ENCODE measurements around the gene FRRS1. TPM values are rescaled to one million over a fixed set of nuclear protein-coding genes. Genes with fewer than 3 reads are reported as not detected.
A peak's percentile ranks its signal among the peaks of the same experiment; 100 is the strongest.

Gene FRRS1
- polyA plus RNA-seq, 3 donors, result 0.61 to 2.1 (median 2.1) TPM

DNA sequence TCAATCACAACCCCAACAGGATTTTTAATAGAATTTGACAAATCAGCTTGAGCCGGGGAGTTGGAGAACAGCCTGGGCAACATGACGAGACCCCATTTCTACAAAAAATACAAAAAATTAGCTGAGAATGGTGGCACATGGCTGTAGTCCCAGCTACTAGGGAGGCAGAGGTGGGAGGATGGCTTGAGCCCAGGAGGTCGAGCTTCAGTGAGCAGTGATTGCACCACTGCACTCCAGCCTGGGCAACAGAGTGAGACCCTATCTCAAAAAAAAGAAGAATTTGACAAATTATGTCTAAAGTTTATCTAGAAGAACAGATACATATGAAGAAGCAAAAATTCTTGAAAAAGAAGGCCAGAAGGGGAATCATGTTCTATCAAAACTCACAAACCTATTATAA, 43.2 kb downstream of the FRRS1 start:
- Mint-ChIP-seq H3K4me3 (no peak overlapping the region), H3K27ac (no peak overlapping the region), H3K9me3 (peaks cover 0 to 3% (median 0%) of the 10 kb centered on the region in 7 donors), H3K27me3 (ENCODE audit: low read depth in 3 of 3) (peaks cover 0 to 1% (median 0%) of the 10 kb centered on the region in 3 donors), H3K4me1 (peaks cover 13% of the 10 kb centered on the region), H3K36me3 (peaks cover 24 to 34% of the 10 kb centered on the region in 2 donors)
- H4K20me1 ChIP-seq (ENCODE audit: insufficient read depth, low read length), result no peaks in the 10 kb centered on the region
- no peak overlapping the region for H2AFZ ChIP-seq (ENCODE audit: insufficient read depth, low read depth, low read length, poor library complexity, severe bottlenecking)
- no peaks in the 10 kb centered on the region for H3K79me2 ChIP-seq (ENCODE audit: insufficient read depth, low read length)
- H3K4me1 ChIP-seq (ENCODE audit: control insufficient read depth in 1 of 2, insufficient read depth in 2 of 2, low read length in 2 of 2), result peaks cover 3 to 6% of the 10 kb centered on the region in 2 donors
- WGBS (ENCODE audit: insufficient coverage), result no CpG with 5 or more reads among the region's 3 CpGs
- no peaks in the 10 kb centered on the region for H3K27me3 ChIP-seq (ENCODE audit: control insufficient read depth in 2 of 2, insufficient read depth in 2 of 2, low read length in 2 of 2)
- H3K36me3 ChIP-seq (replicated peaks in 1 of 2; ENCODE audit: control insufficient read depth in 1 of 2, insufficient read depth in 2 of 2, low read length in 2 of 2), result peaks cover 10 to 17% of the 10 kb centered on the region in 2 donors
- no peak overlapping the region for H3K4me3 ChIP-seq (replicated peaks in 1 of 3; ENCODE audit: low read depth in 2 of 3, low read length in 3 of 3)
- no peaks in the 10 kb centered on the region for H3K9me3 ChIP-seq (replicated peaks in 1 of 2; ENCODE audit: control insufficient read depth in 1 of 2, insufficient read depth in 1 of 2, low read length in 2 of 2)
- no peak for DNase-seq
- intact Hi-C loops (cut with micrococcal nuclease), result no loop called here
- TF ChIP-seq, protein P1, sequence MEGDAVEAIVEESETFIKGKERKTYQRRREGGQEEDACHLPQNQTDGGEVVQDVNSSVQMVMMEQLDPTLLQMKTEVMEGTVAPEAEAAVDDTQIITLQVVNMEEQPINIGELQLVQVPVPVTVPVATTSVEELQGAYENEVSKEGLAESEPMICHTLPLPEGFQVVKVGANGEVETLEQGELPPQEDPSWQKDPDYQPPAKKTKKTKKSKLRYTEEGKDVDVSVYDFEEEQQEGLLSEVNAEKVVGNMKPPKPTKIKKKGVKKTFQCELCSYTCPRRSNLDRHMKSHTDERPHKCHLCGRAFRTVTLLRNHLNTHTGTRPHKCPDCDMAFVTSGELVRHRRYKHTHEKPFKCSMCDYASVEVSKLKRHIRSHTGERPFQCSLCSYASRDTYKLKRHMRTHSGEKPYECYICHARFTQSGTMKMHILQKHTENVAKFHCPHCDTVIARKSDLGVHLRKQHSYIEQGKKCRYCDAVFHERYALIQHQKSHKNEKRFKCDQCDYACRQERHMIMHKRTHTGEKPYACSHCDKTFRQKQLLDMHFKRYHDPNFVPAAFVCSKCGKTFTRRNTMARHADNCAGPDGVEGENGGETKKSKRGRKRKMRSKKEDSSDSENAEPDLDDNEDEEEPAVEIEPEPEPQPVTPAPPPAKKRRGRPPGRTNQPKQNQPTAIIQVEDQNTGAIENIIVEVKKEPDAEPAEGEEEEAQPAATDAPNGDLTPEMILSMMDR (IDR thresholded peaks at IDR 0.05), result no peak
- no peak overlapping the region for H3K27ac ChIP-seq (ENCODE audit: low read depth in 1 of 2, low read length in 2 of 2)
- H3K4me2 ChIP-seq (replicated peaks; ENCODE audit: extremely low read depth, low read length, poor library complexity, severe bottlenecking), result no peak overlapping the region
- H3K9ac ChIP-seq (ENCODE audit: insufficient read depth, low read length, poor library complexity, severe bottlenecking), result no peak overlapping the region

GRCh38 chr1:99717005-99717404, 49.4 kb downstream of the FRRS1 start:
- TF ChIP-seq, protein P1 (IDR thresholded peaks at IDR 0.05), result no peak
- Histone ChIP-seq H2AFZ (ENCODE audit: insufficient read depth, low read depth, low read length, poor library complexity, severe bottlenecking) (no peak overlapping the region), H3K4me1 (ENCODE audit: control insufficient read depth in 1 of 2, insufficient read depth in 2 of 2, low read length in 2 of 2) (no peaks in the 10 kb centered on the region), H3K9ac (ENCODE audit: insufficient read depth, low read length, poor library complexity, severe bottlenecking) (no peak overlapping the region), H4K20me1 (ENCODE audit: insufficient read depth, low read length) (no peaks in the 10 kb centered on the region), H3K9me3 (replicated peaks in 1 of 2; ENCODE audit: control insufficient read depth in 1 of 2, insufficient read depth in 1 of 2, low read length in 2 of 2) (no peaks in the 10 kb centered on the region), H3K79me2 (ENCODE audit: insufficient read depth, low read length) (no peaks in the 10 kb centered on the region), H3K27ac (ENCODE audit: low read depth in 1 of 2, low read length in 2 of 2) (no peak overlapping the region), H3K36me3 (replicated peaks in 1 of 2; ENCODE audit: control insufficient read depth in 1 of 2, insufficient read depth in 2 of 2, low read length in 2 of 2) (peaks cover 34 to 45% of the 10 kb centered on the region in 2 donors), H3K4me3 (replicated peaks in 1 of 3; ENCODE audit: low read depth in 2 of 3, low read length in 3 of 3) (no peak overlapping the region), H3K27me3 (ENCODE audit: control insufficient read depth in 2 of 2, insufficient read depth in 2 of 2, low read length in 2 of 2) (no peaks in the 10 kb centered on the region), H3K4me2 (replicated peaks; ENCODE audit: extremely low read depth, low read length, poor library complexity, severe bottlenecking) (no peak overlapping the region)
- Mint-ChIP-seq H3K36me3 (peaks cover 38 to 47% of the 10 kb centered on the region in 2 donors), H3K27me3 (ENCODE audit: low read depth in 3 of 3) (peaks cover 0 to 2% (median 2%) of the 10 kb centered on the region in 3 donors), H3K4me1 (peaks cover 4% of the 10 kb centered on the region), H3K4me3 (no peak overlapping the region), H3K27ac (peak overlapping the region in 1 of 7 donors; percentile 4), H3K9me3 (no peaks in the 10 kb centered on the region)
- no CpG with 5 or more reads among the region's 1 CpG for WGBS (ENCODE audit: insufficient coverage)
- intact Hi-C loops (cut with micrococcal nuclease), result no loop called here
- DNase-seq, result no peak
